ENCODE measurements around the gene BCO2.

BCO2 gene

DNA sequence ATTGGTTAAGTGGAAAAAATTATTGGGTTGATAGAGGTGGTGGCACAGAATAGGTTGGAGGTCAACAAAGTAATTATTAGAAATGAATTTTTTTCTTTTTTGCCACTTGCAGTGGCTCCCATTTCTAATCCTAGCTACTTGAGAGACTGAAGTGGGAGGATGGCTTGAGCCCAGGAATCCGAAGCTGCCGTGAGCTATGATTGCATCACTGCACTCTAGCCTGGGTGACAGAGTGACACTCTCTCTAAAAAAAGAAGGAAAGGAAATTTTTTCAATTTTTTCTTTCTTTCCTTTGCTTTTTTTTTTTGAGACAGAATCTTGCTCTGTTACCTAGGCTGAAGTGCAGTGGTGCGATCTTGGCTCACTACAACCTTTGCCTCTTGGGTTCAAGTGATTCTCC is 2.2 kb upstream of the BCO2 start:
- Histone ChIP-seq H3K36me3 (ENCODE audit: control insufficient read depth, insufficient read depth, low read length) (no peaks in the 10 kb centered on the region), H3K4me3 (replicated peaks; ENCODE audit: low read depth, low read length) (no peak overlapping the region), H3K27me3 (replicated peaks; ENCODE audit: control insufficient read depth, insufficient read depth, low read length) (no peaks in the 10 kb centered on the region)
- DNase-seq (ENCODE audit: extremely low read depth, insufficient read length): no peak
- TF ChIP-seq, protein P1, sequence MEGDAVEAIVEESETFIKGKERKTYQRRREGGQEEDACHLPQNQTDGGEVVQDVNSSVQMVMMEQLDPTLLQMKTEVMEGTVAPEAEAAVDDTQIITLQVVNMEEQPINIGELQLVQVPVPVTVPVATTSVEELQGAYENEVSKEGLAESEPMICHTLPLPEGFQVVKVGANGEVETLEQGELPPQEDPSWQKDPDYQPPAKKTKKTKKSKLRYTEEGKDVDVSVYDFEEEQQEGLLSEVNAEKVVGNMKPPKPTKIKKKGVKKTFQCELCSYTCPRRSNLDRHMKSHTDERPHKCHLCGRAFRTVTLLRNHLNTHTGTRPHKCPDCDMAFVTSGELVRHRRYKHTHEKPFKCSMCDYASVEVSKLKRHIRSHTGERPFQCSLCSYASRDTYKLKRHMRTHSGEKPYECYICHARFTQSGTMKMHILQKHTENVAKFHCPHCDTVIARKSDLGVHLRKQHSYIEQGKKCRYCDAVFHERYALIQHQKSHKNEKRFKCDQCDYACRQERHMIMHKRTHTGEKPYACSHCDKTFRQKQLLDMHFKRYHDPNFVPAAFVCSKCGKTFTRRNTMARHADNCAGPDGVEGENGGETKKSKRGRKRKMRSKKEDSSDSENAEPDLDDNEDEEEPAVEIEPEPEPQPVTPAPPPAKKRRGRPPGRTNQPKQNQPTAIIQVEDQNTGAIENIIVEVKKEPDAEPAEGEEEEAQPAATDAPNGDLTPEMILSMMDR (IDR thresholded peaks at IDR 0.05; ENCODE audit: insufficient read depth, low read length, poor library complexity, severe bottlenecking): no peak

DNA sequence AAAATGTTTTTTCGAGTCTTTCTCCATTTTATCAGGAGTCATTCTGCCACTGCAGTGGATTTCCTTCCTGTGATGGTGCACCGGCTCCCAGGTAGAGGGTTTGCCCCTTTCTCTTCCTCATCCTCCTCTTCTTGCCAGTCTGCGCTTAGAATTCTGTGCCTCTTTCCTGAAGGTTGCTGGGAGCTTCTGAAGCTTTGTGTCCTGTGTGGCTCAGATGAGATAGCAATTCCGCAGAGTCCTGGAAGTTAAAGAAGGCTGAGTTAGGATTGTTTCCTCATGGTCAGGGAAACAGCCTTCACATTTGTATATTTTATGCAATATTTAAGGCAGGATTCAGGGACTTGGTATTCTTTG is 264 bp downstream of the BCO2 start:
- H3K4me3 ChIP-seq (replicated peaks; ENCODE audit: low read depth, low read length): no peak overlapping the region; the same call in 1 of the 2 replicates
- no peak for DNase-seq (ENCODE audit: extremely low read depth, insufficient read length)
- TF ChIP-seq, protein P1 (IDR thresholded peaks at IDR 0.05; ENCODE audit: insufficient read depth, low read length, poor library complexity, severe bottlenecking): no peak
- no peaks in the 10 kb centered on the region for H3K27me3 ChIP-seq (replicated peaks; ENCODE audit: control insufficient read depth, insufficient read depth, low read length)
- H3K36me3 ChIP-seq (ENCODE audit: control insufficient read depth, insufficient read depth, low read length): no peaks in the 10 kb centered on the region

- H3K4me3 ChIP-seq (replicated peaks; ENCODE audit: low read depth, low read length): no peak overlapping the region
- no peaks in the 10 kb centered on the region for H3K36me3 ChIP-seq (ENCODE audit: control insufficient read depth, insufficient read depth, low read length)
- TF ChIP-seq, protein P1 (IDR thresholded peaks at IDR 0.05; ENCODE audit: insufficient read depth, low read length, poor library complexity, severe bottlenecking): no peak
- no peak for DNase-seq (ENCODE audit: extremely low read depth, insufficient read length)
- no peaks in the 10 kb centered on the region for H3K27me3 ChIP-seq (replicated peaks; ENCODE audit: control insufficient read depth, insufficient read depth, low read length)
These were observed 765 bp downstream of the BCO2 start for GRCh38 chr11:112176077-112176476.

DNA sequence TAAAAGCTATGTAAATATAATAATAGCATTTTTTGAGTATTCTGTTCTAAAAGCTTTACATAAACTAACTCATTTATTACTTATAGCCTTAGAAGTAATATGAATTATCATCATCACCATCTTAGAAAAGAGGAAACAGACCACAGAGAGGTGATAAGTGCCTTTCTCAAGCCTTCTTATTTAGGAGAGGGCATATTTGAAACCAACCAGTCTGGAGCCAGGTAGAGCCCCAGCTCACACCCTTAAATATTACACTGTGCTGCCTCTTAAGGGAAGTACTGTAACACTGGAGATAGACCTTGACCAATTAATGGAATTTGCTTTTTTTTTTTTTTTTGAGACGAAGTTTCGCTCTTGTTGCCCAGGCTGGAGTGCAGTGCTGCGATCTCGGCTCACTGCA is 2.3 kb downstream of the BCO2 start:
- Histone ChIP-seq H3K36me3 (ENCODE audit: control insufficient read depth, insufficient read depth, low read length) (no peaks in the 10 kb centered on the region), H3K4me3 (replicated peaks; ENCODE audit: low read depth, low read length) (no peak overlapping the region), H3K27me3 (replicated peaks; ENCODE audit: control insufficient read depth, insufficient read depth, low read length) (no peaks in the 10 kb centered on the region)
- no peak for DNase-seq (ENCODE audit: extremely low read depth, insufficient read length)
- TF ChIP-seq, protein P1 (IDR thresholded peaks at IDR 0.05; ENCODE audit: insufficient read depth, low read length, poor library complexity, severe bottlenecking): no peak

DNA sequence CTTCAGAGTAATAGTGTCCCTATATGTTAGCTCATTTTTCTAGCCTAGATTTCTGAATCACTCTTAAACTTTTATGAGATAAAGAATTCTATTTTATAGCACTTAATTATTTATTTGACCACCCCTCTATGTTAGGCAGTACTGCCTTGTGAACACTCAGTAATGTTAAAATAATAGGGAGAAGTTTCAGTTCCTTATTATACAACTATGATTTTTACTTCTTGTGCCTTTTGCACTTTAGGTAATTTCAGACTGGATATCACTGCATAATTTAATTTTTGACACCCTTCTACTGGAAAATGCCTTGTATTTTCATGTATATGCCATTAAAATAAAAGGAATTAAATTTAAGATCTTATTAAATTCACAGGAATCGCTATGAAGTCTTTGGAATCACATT is 3.1 kb downstream of the BCO2 start:
- H3K4me3 ChIP-seq (replicated peaks; ENCODE audit: low read depth, low read length): no peak overlapping the region
- H3K36me3 ChIP-seq (ENCODE audit: control insufficient read depth, insufficient read depth, low read length): no peaks in the 10 kb centered on the region
- TF ChIP-seq, protein P1 (IDR thresholded peaks at IDR 0.05; ENCODE audit: insufficient read depth, low read length, poor library complexity, severe bottlenecking): no peak
- no peaks in the 10 kb centered on the region for H3K27me3 ChIP-seq (replicated peaks; ENCODE audit: control insufficient read depth, insufficient read depth, low read length)
- DNase-seq (ENCODE audit: extremely low read depth, insufficient read length): no peak

DNA sequence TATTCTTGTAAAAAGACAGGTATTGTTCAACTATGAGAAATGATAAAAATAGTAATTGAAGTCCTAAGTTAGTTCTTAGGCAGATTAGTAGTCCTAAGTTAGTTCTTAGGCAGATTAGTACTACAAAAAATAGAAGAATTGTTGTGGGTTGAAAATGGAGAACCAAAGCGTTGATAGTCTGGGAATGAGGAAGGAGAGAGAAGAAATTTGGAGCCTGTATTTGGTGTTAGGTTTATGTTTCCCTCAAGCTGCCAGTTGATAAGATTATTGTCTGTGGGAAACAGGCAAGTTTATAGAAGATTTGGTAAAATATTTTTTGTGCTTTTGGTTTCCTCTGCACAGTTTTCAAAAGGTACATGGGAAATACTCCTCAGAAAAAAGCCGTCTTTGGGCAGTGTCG is 3.6 kb downstream of the BCO2 start:
- DNase-seq (ENCODE audit: extremely low read depth, insufficient read length): no peak
- no peak overlapping the region for H3K4me3 ChIP-seq (replicated peaks; ENCODE audit: low read depth, low read length)
- TF ChIP-seq, protein P1 (IDR thresholded peaks at IDR 0.05; ENCODE audit: insufficient read depth, low read length, poor library complexity, severe bottlenecking): no peak
- H3K27me3 ChIP-seq (replicated peaks; ENCODE audit: control insufficient read depth, insufficient read depth, low read length): no peaks in the 10 kb centered on the region
- no peaks in the 10 kb centered on the region for H3K36me3 ChIP-seq (ENCODE audit: control insufficient read depth, insufficient read depth, low read length)
